Measurements from ENCODE around the gene NAP1L4. TPM values are rescaled to one million over a fixed set of nuclear protein-coding genes. Genes with fewer than 3 reads are reported as not detected.

NAP1L4 gene
- total RNA-seq, 4 donors from 2014 or later, result 90.0 to 148 (median 125) TPM

- DNase-seq (ENCODE audit: extremely low spot score), result no peak
- intact Hi-C loops (cut with DNase I), result no loop called here
- WGBS, result 83% methylated on average over 8 of the region's 13 CpGs
Observed at GRCh38 chr11:2913019-2913431, 79.1 kb downstream of the NAP1L4 start.

DNA sequence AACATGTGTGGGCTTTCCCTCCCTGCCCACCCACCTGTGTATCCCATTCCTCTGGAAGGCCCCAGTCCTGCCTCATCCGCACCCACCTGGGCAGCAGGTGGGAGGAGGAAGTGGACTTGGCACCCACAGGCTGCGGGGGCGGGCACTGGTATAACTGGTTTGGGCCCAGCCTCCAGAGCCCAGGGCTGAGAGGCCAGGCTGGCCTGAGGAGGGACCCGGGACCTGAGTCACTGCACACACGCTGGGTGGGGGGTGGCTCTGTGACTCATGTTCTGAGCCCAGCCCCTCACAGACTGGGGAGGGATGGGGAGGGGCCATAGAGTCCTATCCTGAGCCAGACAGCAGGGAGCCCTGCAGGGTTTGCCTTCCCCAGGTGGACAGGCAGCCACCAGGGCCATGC is 79.6 kb downstream of the NAP1L4 start:
- peaks cover 0 to 23% (median 7%) of the 10 kb centered on the region in 4 donors for H3K27me3 ChIP-seq
- TF ChIP-seq POLR2AphosphoS5 (IDR thresholded peaks at IDR 0.05) (no peak), CTCF (IDR thresholded peaks at IDR 0.05) (no peak), EP300 (IDR thresholded peaks at IDR 0.05) (no peak), POLR2A (IDR thresholded peaks at IDR 0.05; ENCODE audit: low read depth) (no peak)
- H3K9me3 ChIP-seq, result no peaks in the 10 kb centered on the region
- H3K27ac ChIP-seq (replicated peaks in 1 of 4), result no peak overlapping the region
- intact Hi-C loops (cut with DNase I), result no loop called here
- H3K4me3 ChIP-seq, result no peak overlapping the region
- H3K4me1 ChIP-seq, result peaks cover 11 to 14% (median 12%) of the 10 kb centered on the region in 4 donors
- DNase-seq (ENCODE audit: extremely low spot score), result no peak
- no peaks in the 10 kb centered on the region for H3K36me3 ChIP-seq
- WGBS, result 94% methylated on average over 3 of the region's 5 CpGs

More at GRCh38 chr11:2913019-2913431, 79.1 kb downstream of the NAP1L4 start:
- Histone ChIP-seq H3K27ac (replicated peaks in 1 of 4) (no peak overlapping the region), H3K4me1 (peaks cover 11 to 14% (median 12%) of the 10 kb centered on the region in 4 donors), H3K4me3 (no peak overlapping the region), H3K27me3 (peaks cover 0 to 18% (median 7%) of the 10 kb centered on the region in 4 donors), H3K36me3 (no peaks in the 10 kb centered on the region), H3K9me3 (no peaks in the 10 kb centered on the region)
- TF ChIP-seq POLR2A (IDR thresholded peaks at IDR 0.05; ENCODE audit: low read depth) (no peak), POLR2AphosphoS5 (IDR thresholded peaks at IDR 0.05) (no peak)

GRCh38 chr11:2911785-2912391 is 80.2 kb downstream of the NAP1L4 start:
- peaks cover 0 to 30% (median 7%) of the 10 kb centered on the region in 4 donors for H3K27me3 ChIP-seq
- DNase-seq (ENCODE audit: extremely low spot score), result no peak
- TF ChIP-seq EP300 (IDR thresholded peaks at IDR 0.05) (no peak), CTCF (IDR thresholded peaks at IDR 0.05) (no peak), POLR2A (IDR thresholded peaks at IDR 0.05; ENCODE audit: low read depth) (no peak), POLR2AphosphoS5 (IDR thresholded peaks at IDR 0.05) (no peak)
- no peaks in the 10 kb centered on the region for H3K36me3 ChIP-seq
- H3K4me3 ChIP-seq, result no peak overlapping the region
- intact Hi-C loops (cut with DNase I), result no loop called here
- H3K27ac ChIP-seq (replicated peaks in 1 of 4), result no peak overlapping the region
- 92% methylated on average over 6 of the region's 12 CpGs for WGBS
- H3K4me1 ChIP-seq, result peaks cover 11 to 14% (median 12%) of the 10 kb centered on the region in 4 donors
- H3K9me3 ChIP-seq, result peaks cover 0 to 5% (median 0%) of the 10 kb centered on the region in 4 donors

DNA sequence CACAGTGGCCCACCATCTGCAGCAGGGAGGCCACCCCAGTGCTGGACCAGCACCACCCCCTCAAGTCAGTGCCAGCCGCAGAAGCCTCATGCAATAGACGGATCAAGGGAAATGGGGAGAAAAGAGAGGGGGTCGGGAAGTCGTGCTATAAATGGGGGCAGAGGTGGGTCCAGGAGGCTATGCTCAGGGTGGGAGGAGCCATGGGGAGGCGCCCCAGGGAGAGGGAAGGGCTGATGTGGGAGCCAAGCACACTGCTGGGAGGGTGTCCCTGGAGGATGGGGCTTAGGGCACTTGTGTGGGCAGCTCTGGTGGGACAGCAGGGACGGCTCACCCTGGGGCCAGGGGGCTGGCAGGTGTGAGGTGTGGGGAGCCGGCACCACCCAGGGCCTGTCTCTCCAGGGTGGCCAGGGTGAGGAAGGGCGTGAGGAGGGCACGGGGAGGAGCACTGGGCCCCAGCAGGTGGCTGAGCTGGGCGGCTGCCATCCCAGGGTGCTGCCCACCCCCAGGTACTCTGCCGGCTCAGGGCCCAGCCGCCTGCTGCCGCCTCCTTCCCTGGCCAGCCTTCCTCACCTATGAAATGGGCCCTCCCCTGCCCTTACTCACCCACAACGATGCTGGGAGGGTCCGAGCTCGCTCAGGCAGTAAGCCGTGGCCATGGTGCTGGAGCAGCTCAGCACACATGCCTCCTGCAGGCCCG is 80.9 kb downstream of the NAP1L4 start:
- Histone ChIP-seq H3K4me1 (peaks cover 11 to 14% (median 12%) of the 10 kb centered on the region in 4 donors), H3K36me3 (no peaks in the 10 kb centered on the region), H3K27ac (replicated peaks in 1 of 4) (no peak overlapping the region), H3K4me3 (no peak overlapping the region), H3K9me3 (peaks cover 0 to 5% (median 0%) of the 10 kb centered on the region in 4 donors), H3K27me3 (peaks cover 0 to 32% (median 7%) of the 10 kb centered on the region in 4 donors)
- 93% methylated on average over 17 of the region's 18 CpGs for WGBS
- intact Hi-C loops (cut with DNase I), result no loop called here
- DNase-seq (ENCODE audit: extremely low spot score), result no peak
- no peak for TF ChIP-seq POLR2A (IDR thresholded peaks at IDR 0.05; ENCODE audit: low read depth)
- TF ChIP-seq CTCF (IDR thresholded peaks at IDR 0.05), result no peak
- no peak for TF ChIP-seq EP300 (IDR thresholded peaks at IDR 0.05)
- TF ChIP-seq POLR2AphosphoS5 (IDR thresholded peaks at IDR 0.05), result no peak

DNA sequence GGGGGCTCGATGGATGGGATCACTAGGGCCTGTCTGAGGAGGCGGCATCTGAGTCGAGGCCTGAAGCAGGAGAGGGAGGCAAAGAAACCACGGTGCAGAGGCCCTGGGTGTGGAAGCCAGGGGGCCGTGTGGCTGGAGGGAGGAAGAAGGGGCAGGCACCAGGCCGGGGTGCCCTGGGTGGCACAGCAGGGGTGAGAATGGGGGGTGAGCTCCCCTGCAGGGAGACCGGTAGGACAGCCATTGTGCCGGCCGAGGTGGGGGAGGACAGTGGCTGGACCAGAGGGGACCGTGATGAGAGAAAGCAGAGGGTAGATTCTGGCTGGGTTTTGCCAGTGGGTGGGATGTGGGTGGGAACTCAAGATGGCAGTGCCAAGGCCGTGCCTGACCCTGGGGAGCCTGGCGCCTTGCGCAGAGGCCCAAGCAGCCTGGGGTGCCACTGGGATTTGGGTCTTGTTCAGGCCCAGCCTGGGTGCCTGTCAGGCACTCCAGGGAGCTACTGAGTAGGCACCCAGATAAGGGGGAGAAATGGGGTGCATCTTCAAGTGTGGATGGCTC is 81.7 kb downstream of the NAP1L4 start:
- intact Hi-C loops (cut with DNase I), result no loop called here
- Histone ChIP-seq H3K36me3 (no peaks in the 10 kb centered on the region), H3K4me1 (peaks cover 11 to 14% (median 12%) of the 10 kb centered on the region in 4 donors), H3K27me3 (peaks cover 0 to 32% (median 7%) of the 10 kb centered on the region in 4 donors), H3K4me3 (no peak overlapping the region), H3K27ac (replicated peaks in 1 of 4) (no peak overlapping the region), H3K9me3 (peaks cover 0 to 5% (median 0%) of the 10 kb centered on the region in 4 donors)
- 87% methylated on average over 10 of the region's 13 CpGs for WGBS
- DNase-seq (ENCODE audit: extremely low spot score), result no peak
- TF ChIP-seq POLR2A (IDR thresholded peaks at IDR 0.05; ENCODE audit: low read depth), result no peak
- no peak for TF ChIP-seq POLR2AphosphoS5 (IDR thresholded peaks at IDR 0.05)
- TF ChIP-seq CTCF (IDR thresholded peaks at IDR 0.05), result no peak
- TF ChIP-seq EP300 (IDR thresholded peaks at IDR 0.05), result no peak
